Osteoblast (primary cell): Measurements from ENCODE around the gene SNCB. TPM values are rescaled to one million over a fixed set of nuclear protein-coding genes. Genes with fewer than 3 reads are reported as not detected.

ENCODE experiments used
- DNase-seq: peaks from one replicate; pipeline ENCODE4 v3.0.0; 2011; ENCODE audit warnings: low spot score, mixed read lengths; ENCODE audit not compliant: insufficient read length; ENCODE audit errors: missing footprints
- H2AFZ ChIP-seq: 2 replicates; pipeline ENCODE4 v1.6.0; 2011; ENCODE audit warnings: mild to moderate bottlenecking, low read length
- H3K27ac ChIP-seq: 2 replicates; pipeline ENCODE4 v1.5.1; 2011; ENCODE audit warnings: mild to moderate bottlenecking, low read depth, low read length, moderate library complexity
- H3K27me3 ChIP-seq: 2 replicates; pipeline ENCODE4 v1.6.0; 2012; ENCODE audit warnings: mild to moderate bottlenecking, control low read depth, inconsistent platforms, low read length, moderate library complexity; ENCODE audit not compliant: insufficient read depth
- H3K36me3 ChIP-seq: 2 replicates; pipeline ENCODE4 v1.5.1; 2011; ENCODE audit warnings: mild to moderate bottlenecking, low read length, control low read depth, moderate library complexity; ENCODE audit not compliant: insufficient read depth
- H3K4me1 ChIP-seq: 2 replicates; pipeline ENCODE4 v1.5.1; 2011; ENCODE audit warnings: mild to moderate bottlenecking, low read length, control low read depth, moderate library complexity; ENCODE audit not compliant: insufficient read depth
- H3K4me2 ChIP-seq: 2 replicates; pipeline ENCODE4 v1.6.0; 2011; ENCODE audit warnings: mild to moderate bottlenecking, low read length; ENCODE audit not compliant: insufficient read depth
- H3K4me3 ChIP-seq: fragments of 200-600 bp; sonication (generic); 3 replicates; pipeline ENCODE4 v1.5.1; 2012; ENCODE audit warnings: mild to moderate bottlenecking, low read length, inconsistent platforms; ENCODE audit not compliant: insufficient read depth
- H3K79me2 ChIP-seq: 2 replicates; pipeline ENCODE4 v1.6.0; 2012; ENCODE audit warnings: mild to moderate bottlenecking, low read length, control low read depth, inconsistent platforms; ENCODE audit not compliant: insufficient read depth
- H3K9me3 ChIP-seq: 2 replicates; pipeline ENCODE4 v1.5.1; 2011; ENCODE audit warnings: low read depth, low read length, control low read depth
- H4K20me1 ChIP-seq: 2 replicates; pipeline ENCODE4 v1.6.0; 2012; ENCODE audit warnings: mild to moderate bottlenecking, low read length, control low read depth; ENCODE audit not compliant: insufficient read depth
- CTCF ChIP-seq: IDR thresholded peaks from 2 replicates; pipeline ENCODE4 v1.5.1; 2011; ENCODE audit warnings: mild to moderate bottlenecking, low read depth, low read length, moderate library complexity; ENCODE audit errors: extremely low read depth
- total RNA-seq: library from RNA; depleted of rRNA; stranded (reverse); fragments of >200 nt; gene quantifications from 2 replicates; pipeline ENCODE4 v1.2.3, GENCODE V29; 2012

SNCB gene
- total RNA-seq, 1 donor, result not detected

- peak overlapping the region; percentile 43 for H3K4me3 ChIP-seq
- peak overlapping the region; percentile 51 for H3K4me2 ChIP-seq
- no peaks in the 10 kb centered on the region for H4K20me1 ChIP-seq
- peaks cover 69% of the 10 kb centered on the region for H3K27me3 ChIP-seq
- no peaks in the 10 kb centered on the region for H3K9me3 ChIP-seq
- no peak overlapping the region for H2AFZ ChIP-seq
- no peaks in the 10 kb centered on the region for H3K79me2 ChIP-seq
- peak; percentile 88 for DNase-seq
- no peaks in the 10 kb centered on the region for H3K36me3 ChIP-seq
- no peak for TF ChIP-seq CTCF
- no peak overlapping the region for H3K27ac ChIP-seq
- peaks cover under 1% of the 10 kb centered on the region for H3K4me1 ChIP-seq
Measured at GRCh38 chr5:176620333-176620981, 9.9 kb downstream of the SNCB start.

- H4K20me1 ChIP-seq, result no peaks in the 10 kb centered on the region
- no peak overlapping the region for H2AFZ ChIP-seq
- no peak overlapping the region for H3K27ac ChIP-seq
- H3K4me1 ChIP-seq, result peaks cover 6% of the 10 kb centered on the region
- peaks cover 62% of the 10 kb centered on the region for H3K27me3 ChIP-seq
- peak; percentile 80 for DNase-seq
- no peak for TF ChIP-seq CTCF
- no peaks in the 10 kb centered on the region for H3K36me3 ChIP-seq
- H3K4me2 ChIP-seq, result peak overlapping the region; percentile 53
- H3K4me3 ChIP-seq, result no peak overlapping the region
- H3K9me3 ChIP-seq, result no peaks in the 10 kb centered on the region
- no peaks in the 10 kb centered on the region for H3K79me2 ChIP-seq
Measured at GRCh38 chr5:176619569-176620332, 10.6 kb downstream of the SNCB start.

GRCh38 chr5:176619203-176619568, 11.1 kb downstream of the SNCB start:
- Histone ChIP-seq H3K27ac (no peak overlapping the region), H4K20me1 (no peaks in the 10 kb centered on the region), H3K4me1 (peaks cover 11% of the 10 kb centered on the region), H3K79me2 (no peaks in the 10 kb centered on the region), H2AFZ (peak overlapping the region; percentile 68), H3K36me3 (no peaks in the 10 kb centered on the region), H3K4me2 (peak overlapping the region; percentile 53), H3K27me3 (peaks cover 60% of the 10 kb centered on the region), H3K9me3 (no peaks in the 10 kb centered on the region), H3K4me3 (peak overlapping the region; percentile 40)
- peak; percentile 97 for DNase-seq
- TF ChIP-seq CTCF, result peak; percentile 52

GRCh38 chr5:176618783-176619182, 11.6 kb downstream of the SNCB start:
- no peaks in the 10 kb centered on the region for H4K20me1 ChIP-seq
- H3K9me3 ChIP-seq, result no peaks in the 10 kb centered on the region
- no peak overlapping the region for H3K27ac ChIP-seq
- H3K4me1 ChIP-seq, result peaks cover 15% of the 10 kb centered on the region
- peak overlapping the region; percentile 68 for H2AFZ ChIP-seq
- TF ChIP-seq CTCF, result no peak
- no peaks in the 10 kb centered on the region for H3K79me2 ChIP-seq
- no peak for DNase-seq
- no peaks in the 10 kb centered on the region for H3K36me3 ChIP-seq
- peaks cover 56% of the 10 kb centered on the region for H3K27me3 ChIP-seq
- peak overlapping the region; percentile 53 for H3K4me2 ChIP-seq
- peak overlapping the region; percentile 40 for H3K4me3 ChIP-seq
